GM19372 (cell line): ENCODE results near the gene OR4C13.
"Not testable (repeated sequence)": the region's sequence is repeated elsewhere in the genome, so short reads cannot be mapped to it uniquely, and the experiment has no call there.

Experiments
- ATAC-seq: cut with Tn5 transposase; IDR thresholded peaks from one replicate; pipeline ENCODE4 v1.9.1; 2021; ENCODE audit warnings: mild to moderate bottlenecking, low read depth, moderate library complexity; ENCODE audit not compliant: unreplicated experiment

Gene OR4C13

GRCh38 chr11:49952091-49952490 is at the start of gene OR4C13:
Gene OR4C13, plus strand, starts transcription at chr11:49952391. Its CDS starts 32 bp downstream, at chr11:49952423.
- no peak for ATAC-seq

GRCh38 chr11:49911516-49911915 is 40.7 kb upstream of the OR4C13 start:
- not testable (repeated sequence) for ATAC-seq

- not testable (repeated sequence) for ATAC-seq
These were observed 3.5 kb upstream of the OR4C13 start for GRCh38 chr11:49948701-49949100.

- ATAC-seq = not testable (repeated sequence)
These were observed 21.2 kb downstream of the OR4C13 start for GRCh38 chr11:49973439-49973838.

GRCh38 chr11:49982435-49982834 is 30.2 kb downstream of the OR4C13 start, which contains the start of gene OR4C12:
Gene OR4C12, minus strand, starts transcription at chr11:49982535. Its CDS starts 34 bp downstream, at chr11:49982501.
- not testable (repeated sequence) for ATAC-seq

- no peak for ATAC-seq
These were observed 43.4 kb downstream of the OR4C13 start for GRCh38 chr11:49995565-49995964.
